Activated effector memory CD4-positive, alpha-beta T cell treated with anti-CD3 and anti-CD28 coated beads, Interleukin-2, amount 50 U/mL, for 16 hours (primary cell): ENCODE results near the gene ZAR1L.

Source experiments
- DNase-seq: peaks from one replicate; pipeline ENCODE4 v3.0.0-alpha.2; 2020

Gene ZAR1L

GRCh38 chr13:32254416-32254815 is 60.7 kb downstream of the ZAR1L start:
- no peak for DNase-seq

DNA sequence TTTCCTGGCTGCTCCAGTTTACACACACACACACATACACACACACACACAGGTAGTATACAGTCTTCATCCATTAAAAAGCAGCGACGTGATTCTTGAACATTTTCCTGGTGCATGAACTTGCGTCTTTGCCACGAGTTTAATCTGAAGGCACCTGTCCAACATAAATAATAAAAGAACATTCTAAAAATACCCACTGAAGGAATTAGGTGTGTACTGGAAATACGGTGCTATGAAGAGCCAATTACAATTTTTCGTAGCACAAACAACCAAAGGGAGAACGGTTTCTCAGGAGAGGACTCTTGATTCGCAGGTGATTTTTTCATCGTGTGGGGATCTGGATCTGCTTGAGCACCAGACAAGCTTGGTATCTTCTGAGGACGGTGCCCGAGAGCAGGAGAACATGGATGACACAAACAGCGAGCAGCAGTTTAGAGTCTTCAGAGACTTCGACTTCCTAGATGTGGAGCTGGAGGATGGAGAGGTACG is 61.2 kb downstream of the ZAR1L start:
- DNase-seq, result no peak
